ENCODE measurements around the gene TMEM252.

TMEM252 gene

DNA sequence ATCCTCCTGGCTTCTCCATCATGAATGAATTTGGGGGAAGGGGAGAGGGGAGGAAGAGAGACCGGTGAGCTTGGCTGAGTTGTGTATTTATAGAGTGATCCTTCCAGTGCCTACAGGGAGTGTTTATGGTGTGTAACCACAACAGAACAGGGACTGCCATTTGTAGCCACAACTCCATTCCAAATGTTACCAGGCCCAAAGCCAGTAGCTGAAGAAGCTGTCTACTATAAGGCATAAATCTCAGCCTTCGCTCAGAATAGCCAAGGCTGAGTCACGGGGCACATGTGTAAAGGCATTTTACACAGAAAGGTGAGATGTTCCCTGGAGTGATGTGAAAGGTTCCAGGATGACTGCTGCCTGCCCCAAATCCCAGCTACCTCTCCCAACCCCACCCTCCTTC lies 2.5 kb downstream of the TMEM252 start:
- DNase-seq: no peak

DNA sequence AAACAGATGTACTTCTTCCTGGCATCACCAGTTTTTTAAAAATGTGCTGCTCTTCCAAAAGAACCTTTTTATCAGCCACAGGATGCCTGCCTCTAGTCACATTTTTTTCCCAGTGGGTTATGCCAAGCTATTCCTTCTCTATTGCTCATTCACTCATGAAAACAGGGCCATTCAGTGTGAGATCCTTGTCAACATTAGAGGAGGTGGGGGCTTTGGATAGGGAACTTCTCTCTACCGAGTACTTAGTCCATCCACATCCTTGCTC lies 3.1 kb downstream of the TMEM252 start:
- no peak for DNase-seq

DNA sequence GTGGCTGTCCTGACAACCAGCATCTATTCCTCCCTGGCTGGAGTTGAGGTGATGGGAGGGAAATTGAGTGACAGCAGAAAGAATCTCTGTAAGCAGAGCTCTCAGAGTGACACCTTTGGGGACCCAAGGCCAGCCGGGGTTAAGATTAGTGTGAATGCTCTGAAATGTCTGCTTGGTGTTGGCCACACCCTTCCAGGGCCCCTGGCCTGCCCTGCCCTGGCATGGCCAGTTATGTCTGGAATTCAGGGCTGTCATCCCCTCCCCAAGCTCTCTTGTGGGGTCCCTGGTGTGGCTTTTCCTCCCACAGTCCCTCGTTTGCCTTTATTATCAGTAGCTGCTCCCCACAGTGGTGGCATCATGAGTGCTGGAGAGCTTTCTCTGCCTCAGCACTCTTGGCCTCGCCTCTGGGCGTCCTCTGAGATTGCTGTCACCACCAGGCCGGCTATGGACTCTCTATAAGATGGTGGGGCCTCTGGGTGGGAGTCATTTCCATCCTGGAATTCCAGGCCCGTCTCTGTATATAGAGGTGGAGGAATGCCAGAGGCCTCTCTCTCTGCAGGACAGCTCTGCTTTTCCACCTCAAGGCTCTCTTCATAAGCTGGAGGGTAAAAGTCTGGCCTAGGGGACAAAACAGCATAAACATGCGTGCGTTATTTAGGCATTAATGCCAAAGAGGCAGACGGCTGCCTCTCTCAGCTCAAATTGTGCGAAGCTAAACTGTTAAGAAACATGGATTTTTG lies 3.6 kb downstream of the TMEM252 start:
- no peak for DNase-seq

DNA sequence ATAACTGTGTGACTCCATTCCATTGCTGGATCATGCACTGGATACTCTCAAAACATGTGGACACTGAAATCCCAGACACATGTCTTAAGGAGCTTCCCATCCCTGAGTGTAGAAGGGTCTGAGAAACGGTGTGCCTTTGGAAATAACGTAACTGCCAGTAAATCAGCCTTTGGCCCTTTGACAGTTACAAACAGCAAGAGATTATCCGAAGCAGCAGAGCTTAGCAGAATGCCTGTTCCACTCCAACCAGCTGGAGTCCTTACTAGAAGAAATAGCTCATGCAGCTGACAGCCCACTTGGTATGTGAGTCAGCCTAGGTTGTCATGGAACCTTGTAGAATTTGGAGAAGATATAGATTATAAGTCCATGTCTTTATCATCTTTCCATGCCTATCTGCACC lies 7.0 kb downstream of the TMEM252 start:
- DNase-seq: no peak

DNA sequence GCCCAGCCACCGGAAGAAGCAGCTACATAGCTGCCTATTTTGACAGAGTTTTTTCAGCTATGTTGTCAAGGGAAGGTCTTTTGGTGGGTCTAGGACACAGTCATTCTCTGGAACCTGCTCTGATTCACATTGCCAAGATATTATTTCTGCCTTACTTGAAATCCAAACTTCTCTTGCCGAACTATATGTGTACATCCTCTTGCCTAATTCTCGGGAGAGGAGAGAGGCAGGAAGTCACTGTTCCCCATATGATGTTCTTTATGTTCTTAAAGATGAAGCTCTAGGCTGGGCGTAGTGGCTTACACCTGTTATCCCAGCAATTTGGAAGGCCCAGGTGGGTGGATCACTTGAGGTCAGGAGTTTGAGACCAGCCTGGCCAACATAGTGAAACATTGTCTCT lies 8.6 kb downstream of the TMEM252 start:
- no peak for DNase-seq

DNA sequence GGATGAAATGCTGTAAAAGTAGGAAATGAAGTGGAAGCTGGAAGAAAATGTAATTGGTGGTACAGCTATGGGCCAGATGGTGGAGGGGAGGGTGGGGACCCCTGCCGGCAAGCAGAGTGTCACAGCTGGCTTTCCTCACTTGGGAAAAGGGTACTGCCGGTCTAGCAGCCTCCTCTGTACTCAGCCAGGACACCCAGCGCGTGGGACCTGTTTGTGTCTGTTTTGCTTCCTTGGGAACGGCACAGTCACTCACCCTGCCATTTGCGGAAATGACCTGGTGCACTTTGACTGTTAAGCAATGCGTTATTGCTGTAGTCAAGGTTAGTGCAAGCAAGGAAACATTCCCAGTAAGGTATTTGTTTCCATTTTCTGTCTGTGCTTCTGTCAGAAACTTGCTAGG lies 10.1 kb downstream of the TMEM252 start:
- DNase-seq: no peak

DNA sequence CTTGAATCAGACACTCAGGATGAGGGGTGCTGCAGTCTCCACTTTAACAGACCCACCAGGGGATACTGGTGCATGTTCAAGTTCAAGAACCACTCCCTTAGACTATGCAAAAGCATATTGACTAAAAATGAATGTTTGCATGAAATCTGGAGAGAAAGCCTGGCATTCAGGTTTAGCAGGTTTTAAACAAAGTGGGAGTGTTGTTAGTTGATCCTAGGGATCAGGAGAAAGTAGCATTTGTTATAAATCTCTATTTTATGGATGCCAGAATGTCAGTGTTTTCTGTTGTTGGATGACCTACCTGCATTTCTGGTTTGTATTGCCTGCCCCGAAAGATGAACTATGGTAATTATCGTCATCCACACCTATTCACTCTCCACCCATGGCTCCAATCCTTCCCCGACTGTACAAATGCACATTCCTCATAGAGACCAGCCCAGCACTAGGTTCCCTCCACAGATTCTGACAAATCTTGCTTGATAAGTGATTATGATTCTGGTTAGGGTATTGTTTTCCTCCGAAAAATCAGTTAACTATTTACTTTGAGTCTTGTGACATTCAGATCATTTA lies 17.2 kb downstream of the TMEM252 start:
- DNase-seq: no peak

DNA sequence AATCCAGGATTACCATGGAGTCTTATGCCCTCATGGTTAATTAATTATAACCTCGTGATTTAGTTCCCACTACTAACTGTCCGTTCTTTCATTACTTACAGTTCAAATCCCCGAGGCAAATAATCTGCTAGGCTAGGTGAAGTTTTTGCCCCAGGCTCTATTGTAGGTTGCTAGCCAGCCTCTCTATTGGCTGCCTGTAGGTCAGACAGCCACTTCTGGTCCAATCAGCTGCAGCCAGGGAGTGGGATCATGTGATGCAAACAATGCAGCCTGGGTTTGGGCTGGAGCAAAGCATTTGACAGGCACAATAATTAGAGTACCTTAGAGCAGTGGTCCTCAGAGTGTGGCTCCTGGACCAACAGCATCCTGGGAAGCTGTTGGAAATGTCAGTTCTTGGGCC lies 17.7 kb downstream of the TMEM252 start:
- DNase-seq: no peak

DNA sequence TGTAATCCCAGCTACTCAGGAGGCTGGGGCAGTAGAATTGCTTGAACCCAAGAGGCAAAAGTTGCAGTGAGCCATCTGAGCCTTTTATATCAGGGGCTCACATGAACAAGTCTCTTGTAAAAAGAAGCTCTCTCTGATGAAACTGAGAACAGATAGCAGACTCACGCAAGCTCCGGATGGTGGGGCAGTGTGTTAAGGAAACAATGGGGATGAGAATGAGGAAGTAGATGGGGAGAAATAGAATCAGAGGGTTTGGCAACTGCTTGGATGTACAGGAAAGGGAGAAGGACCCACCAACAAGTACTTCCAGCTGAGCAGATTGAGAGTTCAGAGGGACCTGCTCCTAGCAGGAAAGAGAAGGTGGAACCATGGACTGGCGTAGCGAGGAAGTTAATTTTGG lies 18.6 kb downstream of the TMEM252 start:
- no peak for DNase-seq

DNA sequence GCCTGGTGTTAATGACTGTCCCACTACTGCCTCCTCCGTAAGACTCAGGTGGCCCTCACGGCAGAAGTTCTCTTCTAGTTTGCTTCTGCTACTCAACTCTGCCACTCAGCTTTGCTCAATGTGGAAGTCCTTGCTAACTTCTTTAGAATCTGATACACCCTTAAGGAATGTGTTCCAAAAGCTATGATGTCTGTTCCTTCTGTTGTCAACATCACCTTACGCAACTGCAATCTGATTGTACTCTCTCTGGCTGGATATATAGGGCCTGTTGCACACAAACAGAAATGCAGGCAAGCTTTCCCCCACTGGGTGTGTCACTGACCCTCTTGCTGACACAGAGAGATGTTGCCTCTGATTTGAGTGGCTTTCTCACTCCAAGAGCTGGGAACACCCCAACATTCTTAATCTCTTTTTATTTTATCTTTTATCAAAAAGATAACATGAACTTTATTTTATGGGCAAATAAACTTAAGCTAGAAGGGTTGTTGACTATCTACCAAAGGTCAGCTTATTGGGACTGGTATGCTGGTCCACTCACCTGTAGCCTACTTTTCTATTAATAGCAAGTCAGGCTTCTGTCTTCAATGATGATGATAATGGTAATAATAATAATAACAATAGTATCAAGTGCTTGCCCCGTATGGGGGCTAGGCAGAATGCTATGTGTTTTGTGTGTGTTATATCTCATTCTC lies 25.2 kb downstream of the TMEM252 start:
- no peak for DNase-seq

DNA sequence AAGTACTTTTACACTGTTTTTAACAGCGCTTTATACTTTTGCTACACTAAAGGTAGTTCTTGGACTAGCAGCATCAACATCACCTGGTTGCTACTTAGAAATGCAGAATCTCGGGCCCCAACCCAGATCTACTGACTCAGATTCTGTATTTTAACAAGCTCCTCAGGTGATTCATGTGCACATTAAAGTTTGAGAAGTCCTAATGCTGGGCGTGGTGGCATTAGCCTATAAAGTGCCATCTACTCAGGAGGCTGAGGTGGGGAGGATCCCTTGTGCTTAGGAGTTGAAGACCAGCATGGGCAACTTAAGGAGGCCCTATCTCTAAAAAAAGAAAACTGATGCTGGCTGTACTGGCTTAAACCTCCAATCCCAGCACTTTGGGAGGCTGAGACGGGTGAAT lies 26.7 kb downstream of the TMEM252 start:
- no peak for DNase-seq

DNA sequence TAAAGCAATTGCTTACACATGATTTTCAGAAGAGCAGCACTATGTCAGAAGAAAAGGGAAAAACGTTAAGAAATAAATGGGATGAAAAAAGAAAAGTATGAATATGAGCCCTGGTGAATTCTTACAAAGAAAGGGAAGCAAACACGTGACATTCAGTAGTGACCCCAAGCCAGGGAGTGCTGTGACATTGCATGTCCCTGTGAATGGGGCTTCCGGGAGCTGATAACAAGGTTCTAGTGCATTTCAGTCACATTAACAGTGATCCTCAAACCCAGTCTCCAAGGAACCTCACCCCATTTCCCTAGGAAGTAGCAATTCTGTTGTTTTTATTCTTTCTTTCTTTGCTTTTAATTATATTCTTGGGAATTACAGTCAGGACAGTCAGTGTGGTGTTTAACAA lies 27.3 kb downstream of the TMEM252 start:
- DNase-seq: no peak

DNA sequence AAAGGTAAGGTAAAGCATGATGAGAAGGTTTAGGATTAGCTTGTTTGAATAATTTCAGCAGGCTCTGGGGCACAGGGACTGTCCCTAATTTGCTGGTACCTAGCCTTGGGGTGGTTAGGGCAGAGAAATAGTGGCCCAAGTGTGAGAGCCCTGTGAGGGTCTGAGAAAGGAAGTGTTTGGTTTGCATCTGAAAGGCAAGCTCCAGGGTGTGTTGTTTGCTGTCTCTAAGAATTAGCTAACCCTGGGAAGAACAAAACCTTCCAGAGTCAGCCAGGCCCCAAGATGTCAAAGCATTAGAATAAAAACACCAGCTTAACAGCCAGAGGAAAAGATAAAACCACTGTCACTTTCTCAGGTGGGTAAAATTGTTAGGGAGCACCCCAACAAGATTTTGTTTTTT lies 31.0 kb downstream of the TMEM252 start:
- DNase-seq: no peak

DNA sequence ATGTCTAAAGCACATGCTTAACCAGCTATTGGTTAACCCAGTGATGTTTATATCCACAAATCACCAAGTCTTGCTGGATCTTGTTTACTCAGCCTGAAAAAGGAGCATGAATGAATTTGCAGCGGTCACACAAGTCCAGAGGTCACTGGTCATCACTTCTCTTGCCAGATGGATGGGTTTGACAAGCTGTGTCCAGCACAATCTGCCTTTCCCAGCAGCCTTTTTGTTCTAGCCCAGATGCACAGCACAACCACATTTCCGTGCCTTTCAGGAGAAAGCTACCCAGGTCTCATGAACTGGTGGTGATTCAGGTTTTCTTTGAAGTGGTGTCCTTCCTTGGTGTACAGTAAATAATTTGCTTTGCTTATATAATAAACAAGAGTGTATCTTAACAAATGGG lies 32.1 kb downstream of the TMEM252 start:
- no peak for DNase-seq

DNA sequence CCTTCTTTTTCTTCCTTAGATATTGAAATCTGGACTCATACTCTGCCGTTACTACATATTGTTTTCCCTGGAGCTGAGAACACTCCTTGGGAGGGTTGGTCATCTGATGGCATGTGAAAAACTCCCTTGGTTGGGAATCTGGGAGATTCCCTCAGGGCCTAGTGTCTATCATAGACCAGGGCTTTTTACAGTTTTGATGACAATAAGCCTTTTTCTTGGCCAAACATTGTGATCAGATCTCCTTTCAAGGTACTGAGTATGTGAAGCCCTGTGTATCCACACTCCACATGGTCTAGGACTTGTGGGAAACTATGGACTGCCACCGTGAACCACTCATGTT lies 32.9 kb downstream of the TMEM252 start:
- no peak for DNase-seq

DNA sequence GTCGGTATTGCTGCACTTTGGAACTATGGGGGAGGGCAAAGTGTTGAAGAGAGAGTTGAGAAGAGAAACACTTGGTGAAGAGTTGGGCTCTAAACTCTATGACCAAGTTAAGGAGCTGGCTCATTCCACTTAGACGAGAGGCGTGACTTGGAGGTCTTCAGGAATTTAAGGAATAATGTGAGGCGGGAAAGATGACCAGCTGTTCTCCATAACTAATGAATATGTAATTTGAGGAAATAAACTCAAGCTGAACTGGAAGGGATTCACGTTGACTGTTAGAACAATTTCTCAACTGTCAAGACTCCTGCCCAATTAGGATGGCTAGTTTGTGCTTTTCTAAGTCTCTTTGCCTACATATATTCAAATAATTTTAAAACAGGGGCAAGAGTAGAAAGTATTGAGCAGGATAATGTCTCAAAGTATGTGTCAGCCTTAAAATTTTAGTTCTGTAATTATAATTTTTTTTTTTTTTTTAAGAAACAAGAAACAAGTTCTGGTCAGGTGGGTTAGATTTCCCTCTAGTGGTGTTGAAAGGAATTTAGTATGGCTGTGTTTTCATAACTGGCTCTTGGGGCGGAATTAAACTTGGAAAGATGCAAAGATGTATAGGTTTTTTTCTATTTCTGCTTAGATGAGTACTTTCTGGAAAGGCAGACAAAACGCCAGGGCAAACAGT lies 33.4 kb downstream of the TMEM252 start:
- DNase-seq: no peak

DNA sequence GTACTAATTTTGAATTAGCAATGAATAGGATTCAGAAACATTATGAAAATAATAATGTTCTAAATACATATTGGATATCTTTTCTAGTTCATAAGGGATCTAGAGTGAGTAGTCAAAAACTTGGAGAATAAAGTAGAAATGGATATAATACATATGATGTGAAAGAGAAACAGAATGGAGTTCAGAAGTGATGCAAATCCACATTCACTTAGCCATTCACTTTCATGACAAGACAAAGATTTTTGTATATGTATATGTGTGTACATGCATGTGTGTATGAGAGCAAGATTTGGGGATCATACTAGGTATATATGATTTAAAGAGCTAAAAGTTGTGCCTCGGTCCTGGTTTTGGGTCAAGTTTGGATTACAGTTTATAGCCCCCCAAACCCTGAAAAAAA lies 34.1 kb downstream of the TMEM252 start:
- DNase-seq: no peak

DNA sequence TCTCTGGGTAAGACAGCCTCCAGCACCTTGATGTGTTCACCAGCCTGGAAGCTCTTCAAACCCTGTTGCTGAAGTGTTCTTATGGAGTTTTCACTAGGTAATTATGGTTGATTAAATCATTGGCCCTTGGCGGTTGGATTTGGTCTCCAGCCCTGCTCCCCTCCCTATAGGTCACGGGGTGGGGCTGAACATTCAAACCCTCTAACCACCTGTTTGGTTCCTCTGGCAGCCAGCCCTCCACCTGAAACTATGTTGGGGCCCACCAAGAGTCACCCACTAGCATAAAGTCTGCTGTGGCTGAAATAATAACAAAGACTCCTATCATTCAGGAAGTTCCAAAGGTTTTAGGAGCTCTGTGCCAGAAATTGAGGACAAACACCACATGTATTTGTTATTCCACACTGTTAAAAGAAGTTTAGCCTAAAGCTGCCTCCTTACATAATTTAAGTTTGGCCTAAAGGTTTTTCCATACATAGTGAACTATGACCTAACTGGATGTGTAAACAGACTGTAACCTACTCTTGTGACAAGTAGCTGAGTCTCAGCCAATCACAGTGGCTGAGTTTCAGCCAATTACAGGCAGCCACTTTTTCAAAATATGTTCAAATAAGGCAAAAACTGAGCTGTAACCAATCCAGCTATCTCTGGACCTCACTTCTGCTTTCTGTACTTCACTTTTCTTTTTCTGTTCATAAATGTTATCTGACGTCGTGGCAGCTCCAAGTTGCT lies 34.8 kb downstream of the TMEM252 start:
- no peak for DNase-seq

DNA sequence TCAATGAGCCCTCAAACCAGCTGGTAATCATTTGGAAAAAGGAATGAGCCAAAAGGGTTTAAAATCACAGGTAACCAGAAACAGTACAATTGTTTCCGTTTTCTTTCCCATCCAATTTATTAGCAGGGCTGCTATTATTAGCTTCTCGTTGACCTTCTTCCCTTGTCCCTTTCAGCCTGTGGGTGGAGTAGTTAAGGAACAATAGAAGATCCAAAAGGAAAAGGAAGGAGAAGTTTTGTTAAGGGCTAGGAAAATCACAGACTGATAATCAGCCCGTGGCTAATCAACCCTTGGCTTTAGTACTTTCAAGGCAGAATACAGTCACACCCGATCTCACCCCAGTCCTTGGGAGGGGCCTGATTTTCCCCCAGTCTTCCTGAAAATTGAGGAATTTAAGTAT lies 38.4 kb downstream of the TMEM252 start:
- DNase-seq: no peak

DNA sequence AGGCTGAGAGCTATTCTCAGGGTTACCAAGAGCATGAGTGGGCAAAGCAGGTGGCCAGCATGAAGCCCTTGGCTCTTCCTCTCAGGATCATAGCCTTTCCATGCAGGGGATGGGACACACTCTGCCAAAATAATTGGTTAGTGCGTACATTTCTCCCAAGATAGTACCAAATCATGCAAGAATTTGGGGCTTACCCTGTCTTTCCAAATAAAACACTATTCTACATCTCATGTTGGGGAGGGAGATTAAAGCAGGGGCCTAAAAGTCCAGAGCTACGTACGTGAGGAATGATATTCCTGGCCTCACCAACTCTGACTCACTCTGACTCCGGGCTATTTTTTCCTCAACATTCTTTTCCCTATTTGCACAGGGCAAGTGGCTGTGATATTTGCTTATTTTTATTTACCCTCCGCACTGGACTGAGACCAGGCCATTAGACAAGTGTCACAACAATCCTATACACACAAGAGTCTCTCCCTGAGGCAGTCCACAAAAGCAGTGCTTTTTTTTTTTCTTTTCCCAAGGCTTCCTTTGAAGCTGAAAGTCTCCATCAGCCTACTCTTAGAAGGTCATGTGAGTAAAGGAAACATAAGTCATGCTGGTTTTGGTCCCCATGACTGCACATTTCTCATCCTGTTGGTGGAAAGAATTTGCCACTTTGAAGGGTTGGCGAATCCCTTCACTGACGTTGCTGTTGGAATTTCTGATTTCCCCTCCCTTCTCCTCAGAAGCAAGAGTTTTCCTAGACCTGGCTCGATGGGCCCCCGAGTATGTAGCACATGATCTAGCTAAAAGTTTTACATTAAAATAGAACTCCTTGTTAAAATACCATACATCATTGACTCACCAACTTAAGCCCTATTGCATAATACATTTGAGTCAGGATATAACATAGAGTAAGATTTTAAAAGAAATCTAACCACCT lies 40.0 kb downstream of the TMEM252 start:
- DNase-seq: no peak

DNA sequence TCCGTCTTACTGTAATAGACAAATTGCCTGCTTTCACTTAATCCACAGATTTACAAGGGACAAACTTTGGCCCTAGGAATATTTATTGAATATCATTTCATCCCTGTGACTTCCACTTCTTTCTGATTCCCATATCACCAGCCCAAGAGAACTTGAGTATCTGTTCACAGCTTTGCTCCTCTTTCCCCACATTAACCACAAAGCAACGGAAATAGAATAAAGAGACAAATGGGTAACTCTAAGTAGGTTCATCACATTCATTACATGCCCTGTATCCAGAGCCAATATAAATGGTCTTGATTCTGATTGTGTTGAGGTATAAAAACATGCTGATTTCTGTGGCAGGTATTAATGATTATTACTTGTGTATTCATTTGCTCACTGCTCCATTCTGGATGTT lies 41.9 kb downstream of the TMEM252 start:
- no peak for DNase-seq

DNA sequence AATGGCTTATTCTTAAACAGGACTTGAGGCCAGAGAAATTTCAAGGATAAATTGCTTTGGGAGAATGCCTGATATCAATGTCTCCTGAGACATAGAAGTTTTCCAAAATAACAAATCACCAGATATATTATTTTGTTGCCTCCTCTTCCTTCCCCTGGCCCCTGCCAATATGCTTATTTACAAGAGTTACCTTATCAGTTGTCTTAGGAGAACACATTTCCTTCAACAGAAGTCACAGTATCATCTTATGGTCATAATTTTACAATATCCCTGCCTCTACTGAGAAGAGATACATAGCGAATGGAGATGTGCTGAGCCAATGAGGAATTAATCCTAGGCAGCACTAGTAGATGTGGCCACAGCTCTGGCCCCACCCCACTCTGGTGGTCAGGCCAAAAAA lies 43.1 kb downstream of the TMEM252 start:
- DNase-seq: no peak

DNA sequence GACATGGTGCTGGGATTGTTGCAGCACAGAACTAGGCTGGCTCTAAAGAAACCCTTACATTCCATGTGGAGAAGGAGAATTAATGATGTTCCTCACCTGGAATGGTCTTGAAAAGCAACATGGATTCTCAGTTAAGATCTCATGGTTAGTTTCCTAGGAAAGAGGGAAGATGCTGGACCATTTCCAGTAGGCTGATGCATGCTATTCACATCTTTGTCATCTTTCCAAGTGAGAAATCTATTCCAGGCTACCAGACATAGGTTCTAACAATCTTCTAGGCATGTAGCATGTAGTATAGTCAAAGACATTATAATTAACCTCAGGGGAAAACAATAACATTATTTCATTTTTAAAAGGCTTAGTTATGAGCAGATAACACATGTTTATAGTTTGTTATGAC lies 44.3 kb downstream of the TMEM252 start:
- DNase-seq: no peak
